ENCODE results near the gene VSIG4.
"Not testable (repeated sequence)": the region's sequence is repeated elsewhere in the genome, so short reads cannot be mapped to it uniquely, and the experiment has no call there.

VSIG4 gene

GRCh38 chrX:66005830-66006449 is 33.9 kb downstream of the VSIG4 start:
- DNase-seq, result no peak

- no peak for DNase-seq
These were observed 34.7 kb downstream of the VSIG4 start for GRCh38 chrX:66004928-66005829.

- no peak for DNase-seq
These were observed 36.8 kb downstream of the VSIG4 start for GRCh38 chrX:66002824-66003680.

- no peak for DNase-seq
These were observed 38.3 kb downstream of the VSIG4 start for GRCh38 chrX:66001596-66001995.

GRCh38 chrX:66000628-66001272 is 39.1 kb downstream of the VSIG4 start:
- DNase-seq, result no peak

- DNase-seq, result no peak
These were observed 39.7 kb downstream of the VSIG4 start for GRCh38 chrX:66000178-66000577.

GRCh38 chrX:65999563-66000148 is 40.2 kb downstream of the VSIG4 start:
- no peak for DNase-seq

GRCh38 chrX:65999029-65999562 is 40.8 kb downstream of the VSIG4 start:
- no peak for DNase-seq

- DNase-seq, result no peak
These were observed 41.7 kb downstream of the VSIG4 start for GRCh38 chrX:65997978-65998717.

- no peak for DNase-seq
These were observed 45.1 kb downstream of the VSIG4 start for GRCh38 chrX:65994519-65995506.

GRCh38 chrX:65993915-65994460 is 45.9 kb downstream of the VSIG4 start:
- DNase-seq, result no peak

- no peak for DNase-seq
These were observed 46.5 kb downstream of the VSIG4 start for GRCh38 chrX:65993332-65993731.

GRCh38 chrX:65990702-65991101 is 49.2 kb downstream of the VSIG4 start:
- DNase-seq, result no peak

- no peak for DNase-seq
These were observed 52.1 kb downstream of the VSIG4 start for GRCh38 chrX:65987811-65988210.

- peak; percentile 28 for DNase-seq
These were observed 53.8 kb downstream of the VSIG4 start for GRCh38 chrX:65985922-65986588.

GRCh38 chrX:65985211-65985610 is 54.7 kb downstream of the VSIG4 start:
- no peak for DNase-seq

GRCh38 chrX:65977161-65977560 is 62.7 kb downstream of the VSIG4 start:
- DNase-seq, result not testable (repeated sequence)

- no peak for DNase-seq
These were observed 63.7 kb downstream of the VSIG4 start for GRCh38 chrX:65976161-65976560.

- not testable (repeated sequence) for DNase-seq
These were observed 64.6 kb downstream of the VSIG4 start for GRCh38 chrX:65975161-65975751.
